HCT116 (cell line): ENCODE data around the gene AMMECR1. TPM values are rescaled to one million over a fixed set of nuclear protein-coding genes. Genes with fewer than 3 reads are reported as not detected.

ENCODE experiments used
- ATAC-seq: fragments of 200-7000 bp; cut with Tn5 transposase; 2 replicates; pipeline ENCODE4 v1.9.1; 2020; ENCODE audit warnings: mild to moderate bottlenecking, moderate library complexity
- BruUV-seq: library from RNA; stranded (reverse); fragments of 400-500 nt; replicated peaks from 2 replicates; lab custom pipeline; 2021; lab: Mats Ljungman, UMichigan
- CTCF ChIA-PET: fragments of 300-600 bp; sonication (Branson Sonifier 250); formaldehyde crosslinking; loops from one replicate; lab custom pipeline; 2021; ENCODE audit warnings: antibody characterized with exemption; lab: Charles Lee
- POLR2A ChIA-PET: fragments of 300-600, 350-600 bp; sonication (Branson Sonifier 250); formaldehyde crosslinking; loops from one replicate; lab custom pipeline; 2021; ENCODE audit warnings: antibody characterized with exemption; lab: Charles Lee
- RAD21 ChIA-PET, 2 experiments: fragments of 300-600 bp; sonication (Branson Sonifier 250); formaldehyde crosslinking; loops; one replicate each; lab custom pipeline; 2023; ENCODE audit warnings: low total read pairs in 2 of 2; ENCODE audit not compliant: uncharacterized antibody in 2 of 2, unreplicated experiment in 2 of 2, low non-redundant PET in 1 of 2; lab: Charles Lee
- DNase-seq: peaks from one replicate; pipeline ENCODE4 v3.0.0-alpha.2; 2010; ENCODE audit warnings: low read depth, low spot score
- H2AFZ ChIP-seq: fragments of 200-600 bp; shearing (Covaris generic), sonication (generic); 2 replicates; pipeline ENCODE4 v1.6.1; 2017; ENCODE audit warnings: low read depth, mixed run types, mixed read lengths, antibody characterized with exemption, low read length; ENCODE audit not compliant: poor library complexity, severe bottlenecking
- H3K27ac ChIP-seq: 2 replicates; pipeline ENCODE4 v1.5.1; 2012; ENCODE audit warnings: low read depth, low read length
- H3K27me3 ChIP-seq: fragments of 200-600 bp; sonication (generic); 2 replicates; pipeline ENCODE4 v1.6.1; 2016; ENCODE audit warnings: mixed run types, low read length, mixed read lengths; ENCODE audit not compliant: insufficient read depth
- H3K36me3 ChIP-seq, 2 experiments: fragments of 200-500 bp in 1 of 2; fragments of 200-600 bp in 1 of 2; sonication (Bioruptor generic) in 1 of 2; sonication (generic) in 1 of 2; 2 replicates each; pipeline versions ENCODE4 v1.5.1 to v1.6.1; 2014 to 2016; ENCODE audit warnings: low read length in 2 of 2, inconsistent platforms in 1 of 2, mixed read lengths in 1 of 2, mixed run types in 1 of 2; ENCODE audit not compliant: insufficient read depth in 2 of 2, control insufficient read depth in 1 of 2
- H3K4me1 ChIP-seq, 2 experiments: fragments of 200-600 bp in 1 of 2; sonication (generic) in 1 of 2; 2 replicates each; pipeline versions ENCODE4 v1.5.1 to v1.6.1; 2012 to 2017; ENCODE audit warnings: low read length in 2 of 2, inconsistent platforms in 1 of 2, mild to moderate bottlenecking in 1 of 2, mixed read lengths in 1 of 2, mixed run types in 1 of 2, moderate library complexity in 1 of 2; ENCODE audit not compliant: insufficient read depth in 2 of 2, control insufficient read depth in 1 of 2
- H3K4me2 ChIP-seq: fragments of 200-600 bp; sonication (generic); 2 replicates; pipeline ENCODE4 v1.6.1; 2017; ENCODE audit warnings: mixed run types, low read length, mixed read lengths
- H3K4me3 ChIP-seq, 2 experiments: fragments of 200-600 bp in 1 of 2; sonication (generic) in 1 of 2; replicated peaks in 1 of 2; 2 replicates each; pipeline ENCODE4 v1.5.1; 2011 to 2016; ENCODE audit warnings: low read length in 2 of 2, control low read depth in 1 of 2, low read depth in 1 of 2, mild to moderate bottlenecking in 1 of 2, mixed read lengths in 1 of 2, mixed run types in 1 of 2
- H3K79me2 ChIP-seq: fragments of 200-600 bp; sonication (generic); 2 replicates; pipeline ENCODE4 v1.6.1; 2017; ENCODE audit warnings: mild to moderate bottlenecking, mixed run types, low read length, moderate library complexity, mixed read lengths; ENCODE audit not compliant: insufficient read depth
- H3K9ac ChIP-seq: fragments of 200-600 bp; sonication (generic); 2 replicates; pipeline ENCODE4 v1.6.1; 2016; ENCODE audit warnings: low read length, mixed read lengths
- H3K9me2 ChIP-seq: fragments of 200-600 bp; sonication (generic), shearing (Covaris generic); 2 replicates; pipeline ENCODE4 v1.6.1; 2017; ENCODE audit warnings: mixed run types, mild to moderate bottlenecking, moderate library complexity; ENCODE audit not compliant: insufficient read depth
- H3K9me3 ChIP-seq, 2 experiments: fragments of 200-500 bp in 1 of 2; fragments of 200-600 bp in 1 of 2; sonication (Bioruptor generic) in 1 of 2; sonication (generic) in 1 of 2; 2 replicates each; pipeline ENCODE4 v1.6.1; 2014 to 2017; ENCODE audit warnings: low read length in 2 of 2, mixed read lengths in 2 of 2, inconsistent platforms in 1 of 2, low read depth in 1 of 2, mild to moderate bottlenecking in 1 of 2, mixed run types in 1 of 2, moderate library complexity in 1 of 2; ENCODE audit not compliant: control insufficient read depth in 1 of 2, insufficient read depth in 1 of 2
- H4K20me1 ChIP-seq: fragments of 200-600 bp; sonication (generic), shearing (Covaris generic); 2 replicates; pipeline ENCODE4 v1.6.1; 2017; ENCODE audit warnings: mixed run types, mild to moderate bottlenecking, moderate library complexity; ENCODE audit not compliant: insufficient read depth
- ATF3 ChIP-seq: IDR thresholded peaks from 2 replicates; pipeline ENCODE4 v1.6.1; 2012
- CEBPB ChIP-seq: IDR thresholded peaks from 2 replicates; pipeline ENCODE4 v1.6.1; 2012; ENCODE audit warnings: low read depth
- EGR1 ChIP-seq: IDR thresholded peaks from 2 replicates; pipeline ENCODE4 v1.6.1; 2012; ENCODE audit warnings: low read depth
- FOSL1 ChIP-seq: IDR thresholded peaks from 2 replicates; pipeline ENCODE4 v1.6.1; 2012; ENCODE audit warnings: low read depth
- JUND ChIP-seq: IDR thresholded peaks from 2 replicates; pipeline ENCODE4 v1.6.1; 2012
- POLR2A ChIP-seq: IDR thresholded peaks from 2 replicates; pipeline ENCODE4 v1.7.0; 2011; ENCODE audit warnings: borderline replicate concordance; ENCODE audit not compliant: insufficient read depth, insufficient read length; ENCODE audit errors: extremely low read depth
- REST ChIP-seq: IDR thresholded peaks from 2 replicates; pipeline ENCODE4 v1.6.1; 2012; ENCODE audit warnings: low read depth
- SRF ChIP-seq: IDR thresholded peaks from 2 replicates; pipeline ENCODE4 v1.6.1; 2012; ENCODE audit warnings: low read depth
- YY1 ChIP-seq: IDR thresholded peaks from 2 replicates; pipeline ENCODE4 v1.6.1; 2011; ENCODE audit warnings: low read length, low read depth, moderate library complexity, mild to moderate bottlenecking; ENCODE audit not compliant: insufficient replicate concordance; ENCODE audit errors: extremely low read depth
- ZFX ChIP-seq: fragments of 450-650 bp; IDR thresholded peaks from 2 replicates; pipeline ENCODE4 v1.6.1; 2017
- ZNF274 ChIP-seq: fragments of 200-500 bp; sonication (Bioruptor generic); IDR thresholded peaks from 2 replicates; pipeline ENCODE4 v1.6.1; 2014; ENCODE audit warnings: mild to moderate bottlenecking, low read depth, low read length, inconsistent platforms
- intact Hi-C: fragments of 100-400 bp; cut with micrococcal nuclease; formaldehyde crosslinking; loops from 2 replicates; pipeline ENCODE4 v1.10.0; 2022
- total RNA-seq: library from RNA; stranded (reverse); gene quantifications from one replicate; pipeline ENCODE4 v1.2.1, GENCODE V29; 2021; ENCODE audit not compliant: unreplicated experiment
- TF ChIP-seq, protein P1 (sequence below): IDR thresholded peaks from 2 replicates; pipeline ENCODE4 v1.6.1; 2011; ENCODE audit warnings: mild to moderate bottlenecking, low read length, moderate library complexity; ENCODE audit not compliant: insufficient replicate concordance; ENCODE audit errors: extremely low read depth

Gene AMMECR1
- total RNA-seq, 1 experiment from 2014 or later = 9.2 TPM

DNA sequence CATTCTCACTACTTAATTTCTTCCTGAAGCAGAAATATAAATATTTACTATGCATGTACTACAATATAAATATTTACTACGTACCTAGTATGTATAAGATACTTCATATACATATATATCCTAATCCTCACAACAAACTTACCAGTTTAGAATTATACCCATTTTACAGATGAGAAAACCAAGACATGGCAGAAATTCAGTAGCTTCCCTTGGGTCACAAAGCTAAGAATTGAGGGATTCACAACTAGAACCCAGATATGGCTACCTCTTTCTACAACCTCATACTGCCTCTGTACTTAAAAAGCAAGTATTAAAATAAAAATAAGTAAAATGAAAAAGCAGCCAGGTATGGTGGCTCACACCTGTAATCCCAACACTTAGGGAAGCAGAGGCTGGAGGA is 65.9 kb downstream of the AMMECR1 start:
- TF ChIP-seq POLR2A = no peak
- TF ChIP-seq ZFX = no peak
- no peak for TF ChIP-seq EGR1
- TF ChIP-seq CEBPB = no peak
- TF ChIP-seq YY1 = no peak
- TF ChIP-seq SRF = no peak
- no peak for TF ChIP-seq ZNF274
- TF ChIP-seq ATF3 = no peak
- no peak for TF ChIP-seq JUND
- TF ChIP-seq, protein P1, sequence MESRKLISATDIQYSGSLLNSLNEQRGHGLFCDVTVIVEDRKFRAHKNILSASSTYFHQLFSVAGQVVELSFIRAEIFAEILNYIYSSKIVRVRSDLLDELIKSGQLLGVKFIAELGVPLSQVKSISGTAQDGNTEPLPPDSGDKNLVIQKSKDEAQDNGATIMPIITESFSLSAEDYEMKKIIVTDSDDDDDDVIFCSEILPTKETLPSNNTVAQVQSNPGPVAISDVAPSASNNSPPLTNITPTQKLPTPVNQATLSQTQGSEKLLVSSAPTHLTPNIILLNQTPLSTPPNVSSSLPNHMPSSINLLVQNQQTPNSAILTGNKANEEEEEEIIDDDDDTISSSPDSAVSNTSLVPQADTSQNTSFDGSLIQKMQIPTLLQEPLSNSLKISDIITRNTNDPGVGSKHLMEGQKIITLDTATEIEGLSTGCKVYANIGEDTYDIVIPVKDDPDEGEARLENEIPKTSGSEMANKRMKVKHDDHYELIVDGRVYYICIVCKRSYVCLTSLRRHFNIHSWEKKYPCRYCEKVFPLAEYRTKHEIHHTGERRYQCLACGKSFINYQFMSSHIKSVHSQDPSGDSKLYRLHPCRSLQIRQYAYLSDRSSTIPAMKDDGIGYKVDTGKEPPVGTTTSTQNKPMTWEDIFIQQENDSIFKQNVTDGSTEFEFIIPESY = no peak
- TF ChIP-seq FOSL1 = no peak
- TF ChIP-seq REST = no peak
- Histone ChIP-seq H3K79me2 (no peaks in the 10 kb centered on the region), H3K4me3 (no peak overlapping the region), H3K9ac (no peak overlapping the region), H3K4me2 (no peak overlapping the region), H4K20me1 (no peaks in the 10 kb centered on the region), H3K36me3 (no peaks in the 10 kb centered on the region), H3K9me3 (no peaks in the 10 kb centered on the region), H3K4me1 (no peaks in the 10 kb centered on the region), H2AFZ (no peak overlapping the region), H3K27me3 (no peaks in the 10 kb centered on the region), H3K27ac (no peak overlapping the region), H3K9me2 (no peaks in the 10 kb centered on the region)
- intact Hi-C loops = no loop called here
- DNase-seq (no peak), ATAC-seq (no peak)
- RAD21 ChIA-PET = no interaction called here
- CTCF ChIA-PET = no interaction called here
- POLR2A ChIA-PET = no interaction called here
- BruUV-seq = no TSS peak
